A673 (cell line): ENCODE results near the gene ZC3H6. TPM values are rescaled to one million over a fixed set of nuclear protein-coding genes. Genes with fewer than 3 reads are reported as not detected.
A peak's percentile ranks its signal among the peaks of the same experiment; 100 is the strongest.

Source experiments
- BruUV-seq: library from RNA; stranded (reverse); fragments of 400-500 nt; replicated peaks from 2 replicates; lab custom pipeline; 2021; lab: Mats Ljungman, UMichigan
- CTCF ChIA-PET: fragments of 300-600 bp; sonication (Branson Sonifier 250); formaldehyde crosslinking; loops from one replicate; lab custom pipeline; 2022; ENCODE audit warnings: antibody characterized with exemption; lab: Charles Lee
- POLR2A ChIA-PET: fragments of 300-600 bp; sonication (Branson Sonifier 250); formaldehyde crosslinking; loops from one replicate; lab custom pipeline; 2022; ENCODE audit warnings: antibody characterized with exemption; ENCODE audit not compliant: low non-redundant PET; lab: Charles Lee
- DNase-seq: peaks from one replicate; pipeline ENCODE4 v3.0.0-alpha.2; 2015; ENCODE audit warnings: low spot score
- H3K27ac ChIP-seq: fragments of 200-600 bp; sonication (generic); 2 replicates; pipeline ENCODE4 v1.5.1; 2016; ENCODE audit warnings: mixed run types, low read depth, mild to moderate bottlenecking, mixed read lengths, antibody characterized with exemption, low read length; ENCODE audit not compliant: poor library complexity, severe bottlenecking
- H3K27me3 ChIP-seq: fragments of 200-600 bp; sonication (generic); replicated peaks from 2 replicates; pipeline ENCODE4 v1.6.1; 2017; ENCODE audit warnings: mixed run types, low read depth, mild to moderate bottlenecking, mixed read lengths, antibody characterized with exemption, low read length; ENCODE audit not compliant: insufficient read depth, poor library complexity
- H3K36me3 ChIP-seq: fragments of 200-600 bp; sonication (generic); 2 replicates; pipeline ENCODE4 v1.6.1; 2016; ENCODE audit warnings: mixed run types, mild to moderate bottlenecking, mixed read lengths, antibody characterized with exemption, low read length; ENCODE audit not compliant: insufficient read depth, poor library complexity, severe bottlenecking
- H3K4me1 ChIP-seq: fragments of 200-600 bp; sonication (generic); 2 replicates; pipeline ENCODE4 v1.6.1; 2017; ENCODE audit warnings: mixed run types, mild to moderate bottlenecking, mixed read lengths, antibody characterized with exemption, low read length; ENCODE audit not compliant: insufficient read depth, poor library complexity, severe bottlenecking
- H3K4me3 ChIP-seq: fragments of 200-600 bp; sonication (generic); 2 replicates; pipeline ENCODE4 v1.5.1; 2016; ENCODE audit warnings: low read depth, mixed run types, mild to moderate bottlenecking, mixed read lengths, low read length; ENCODE audit not compliant: poor library complexity, severe bottlenecking
- H3K9me3 ChIP-seq: fragments of 200-600 bp; sonication (generic); 2 replicates; pipeline ENCODE4 v1.6.1; 2016; ENCODE audit warnings: mixed run types, low read depth, mild to moderate bottlenecking, mixed read lengths, antibody characterized with exemption, low read length; ENCODE audit not compliant: poor library complexity, severe bottlenecking
- CTCF ChIP-seq: fragments of 300-800, 200-600 bp; sonication (generic); conservative IDR thresholded peaks from 2 replicates; pipeline ENCODE4 v1.5.1; 2017; ENCODE audit warnings: low read depth, mild to moderate bottlenecking, antibody characterized with exemption, low read length, moderate library complexity, mixed read lengths
- EZH2 ChIP-seq: fragments of 200-600 bp; sonication (generic); IDR thresholded peaks from 2 replicates; pipeline ENCODE4 v1.6.1; 2017; ENCODE audit warnings: borderline replicate concordance, low read depth, mild to moderate bottlenecking, mixed read lengths, antibody characterized with exemption, low read length; ENCODE audit not compliant: poor library complexity, severe bottlenecking
- intact Hi-C: fragments of 100-400 bp; cut with micrococcal nuclease; formaldehyde crosslinking; loops from one replicate; pipeline ENCODE4 v1.10.0; 2022; ENCODE audit not compliant: unreplicated experiment
- total RNA-seq: library from RNA; stranded (reverse); gene quantifications from 2 replicates; pipeline ENCODE4 v1.2.3, GENCODE V29; 2021

The ZC3H6 gene
- total RNA-seq, 1 experiment from 2014 or later = 7.6 TPM

- CTCF ChIA-PET = no interaction called here
- Histone ChIP-seq H3K4me1 (peaks cover 9% of the 10 kb centered on the region), H3K27ac (no peak overlapping the region), H3K27me3 (no peaks in the 10 kb centered on the region), H3K36me3 (no peaks in the 10 kb centered on the region), H3K4me3 (no peak overlapping the region), H3K9me3 (peaks cover 1% of the 10 kb centered on the region)
- intact Hi-C loops = loop anchor here (5.0 to 10.0 kb wide), 3 partner anchors 175 to 353 kb away; partner anchors contain the start of genes CHCHD5 and RGPD8
- POLR2A ChIA-PET = no interaction called here
- DNase-seq = no peak
- no TSS peak for BruUV-seq
- TF ChIP-seq EZH2 (no peak), CTCF (no peak)
These were observed 17.8 kb upstream of the ZC3H6 start for GRCh38 chr2:112257575-112257974.

- H3K27ac ChIP-seq = no peak overlapping the region
- POLR2A ChIA-PET = interaction anchor here (0.6 kb wide), 1 partner anchor 15 kb away, joined by 3 read pairs; no protein-coding TSS in a partner anchor
- H3K4me1 ChIP-seq = no peaks in the 10 kb centered on the region
- no TSS peak for BruUV-seq
- H3K27me3 ChIP-seq = no peaks in the 10 kb centered on the region
- CTCF ChIA-PET = interaction anchor here (0.6 to 1.0 kb wide), 4 partner anchors 15 to 378 kb away, joined by 3 to 7 read pairs (median 4); no protein-coding TSS in a partner anchor
- H3K36me3 ChIP-seq = no peaks in the 10 kb centered on the region
- H3K4me3 ChIP-seq = peak overlapping the region; percentile 5
- TF ChIP-seq CTCF = peak; percentile 98
- TF ChIP-seq EZH2 = no peak
- intact Hi-C loops = loop anchor here (5.0 to 10.0 kb wide), 3 partner anchors 173 to 355 kb away; partner anchors contain the start of genes CHCHD5 and RGPD8
- DNase-seq = peak; percentile 89
- H3K9me3 ChIP-seq = peaks cover 4% of the 10 kb centered on the region
These were observed 15.7 kb upstream of the ZC3H6 start for GRCh38 chr2:112259509-112260294.

- Histone ChIP-seq H3K9me3 (peaks cover 4% of the 10 kb centered on the region), H3K36me3 (no peaks in the 10 kb centered on the region), H3K27me3 (no peaks in the 10 kb centered on the region), H3K27ac (no peak overlapping the region), H3K4me3 (no peak overlapping the region), H3K4me1 (no peaks in the 10 kb centered on the region)
- TF ChIP-seq CTCF (no peak), EZH2 (no peak)
- DNase-seq = no peak
- intact Hi-C loops = no loop called here
- BruUV-seq = no TSS peak
- POLR2A ChIA-PET = no interaction called here
- CTCF ChIA-PET = no interaction called here
These were observed 15.1 kb upstream of the ZC3H6 start for GRCh38 chr2:112260295-112260625.
